GM12878 (cell line): Measurements from ENCODE around the gene P2RX1. TPM values are rescaled to one million over a fixed set of nuclear protein-coding genes. Genes with fewer than 3 reads are reported as not detected.

Experiments
- BCL11A ChIP-seq: IDR thresholded peaks from 2 replicates; pipeline ENCODE4 v1.6.1; 2011; ENCODE audit warnings: low read depth, low read length
- BMI1 ChIP-seq: fragments of 450-650 bp; IDR thresholded peaks from 2 replicates; pipeline ENCODE4 v1.6.1; 2016; ENCODE audit warnings: mild to moderate bottlenecking, moderate library complexity, borderline replicate concordance
- CBX5 ChIP-seq: sonication (generic); IDR thresholded peaks from 2 replicates; pipeline ENCODE4 v1.6.1; 2016; ENCODE audit warnings: low read depth, moderate library complexity, mild to moderate bottlenecking, inconsistent platforms
- E2F8 ChIP-seq: fragments of 450-650 bp; IDR thresholded peaks from 2 replicates; pipeline ENCODE4 v1.6.1; 2018; ENCODE audit warnings: mild to moderate bottlenecking, low read depth, moderate library complexity; ENCODE audit not compliant: partially characterized antibody
- ETV6 ChIP-seq, 2 experiments: fragments of 450-650 bp in 1 of 2; IDR thresholded peaks in 1 of 2; conservative IDR thresholded peaks in 1 of 2; 2 replicates each; pipeline ENCODE4 v1.6.1; 2014; ENCODE audit warnings: antibody characterized with exemption in 1 of 2, borderline replicate concordance in 1 of 2, low read depth in 1 of 2, mild to moderate bottlenecking in 1 of 2, moderate library complexity in 1 of 2
- IKZF2 ChIP-seq, 2 experiments: fragments of 450-650 bp; IDR thresholded peaks; 2 replicates each; pipeline ENCODE4 v1.6.1; 2017; ENCODE audit warnings: mild to moderate bottlenecking in 2 of 2, moderate library complexity in 2 of 2
- IRF3 ChIP-seq: fragments of 450-650 bp; IDR thresholded peaks from 2 replicates; pipeline ENCODE4 v1.6.1; 2014; ENCODE audit warnings: mild to moderate bottlenecking
- IRF5 ChIP-seq: fragments of 450-650 bp; IDR thresholded peaks from 2 replicates; pipeline ENCODE4 v1.6.1; 2017; ENCODE audit warnings: borderline replicate concordance
- NR2C1 ChIP-seq: fragments of 450-650 bp; IDR thresholded peaks from 2 replicates; pipeline ENCODE4 v1.6.1; 2017; ENCODE audit warnings: antibody characterized with exemption, mild to moderate bottlenecking, moderate library complexity
- NR2C2 ChIP-seq: IDR thresholded peaks from 2 replicates; pipeline ENCODE4 v1.6.1; 2011; ENCODE audit warnings: borderline replicate concordance, low read depth; ENCODE audit not compliant: control insufficient read depth, insufficient read length
- PAX5 ChIP-seq: IDR thresholded peaks from 2 replicates; pipeline ENCODE4 v1.6.1; 2011; ENCODE audit warnings: low read depth, low read length, borderline replicate concordance
- SKIL ChIP-seq: fragments of 450-650 bp; IDR thresholded peaks from 2 replicates; pipeline ENCODE4 v1.6.1; 2017; ENCODE audit warnings: mild to moderate bottlenecking, low read depth, inconsistent platforms; ENCODE audit not compliant: poor library complexity, severe bottlenecking
- SRF ChIP-seq, 2 experiments: IDR thresholded peaks; 2 replicates each; pipeline ENCODE4 v1.6.1; 2011; ENCODE audit warnings: low read depth in 2 of 2, low read length in 2 of 2, mild to moderate bottlenecking in 1 of 2, moderate library complexity in 1 of 2
- TCF3 ChIP-seq: IDR thresholded peaks from 2 replicates; pipeline ENCODE4 v1.6.1; 2012; ENCODE audit warnings: low read depth, mild to moderate bottlenecking, low read length, borderline replicate concordance; ENCODE audit not compliant: insufficient read depth
- TCF7 ChIP-seq: IDR thresholded peaks from 2 replicates; pipeline ENCODE4 v1.6.1; 2014; ENCODE audit warnings: antibody characterized with exemption, borderline replicate concordance
- ZNF687 ChIP-seq: fragments of 450-650 bp; IDR thresholded peaks from 2 replicates; pipeline ENCODE4 v1.6.1; 2017; ENCODE audit warnings: mild to moderate bottlenecking, moderate library complexity
- polyA plus RNA-seq, 11 experiments: library from polyadenylated mRNA; depleted of rRNA in 4 of 11; unstranded in 6 of 11; stranded (reverse) in 5 of 11; fragments of >200 nt; fragmentation: Nextera tagmentation in 4 of 11; fragmentation: Illumina TruSeq in 1 of 11; extraction: Ambion mirVana in 4 of 11; extraction: Trizol in 1 of 11; gene quantifications; 1 replicate in 1 of 11; 2 replicates in 10 of 11; pipeline versions ENCODE4 v1.2.1 to v1.2.3, GENCODE V29; 2011 to 2016; ENCODE audit warnings: inconsistent platforms in 2 of 11, missing spikeins in 2 of 11, low read depth in 1 of 11
- total RNA-seq, 4 experiments: library from RNA; depleted of rRNA in 3 of 4; stranded (reverse); fragments of >200 nt in 3 of 4; fragmentation: Illumina TruSeq in 1 of 4; extraction: Trizol in 1 of 4; gene quantifications; 2 replicates each; pipeline versions ENCODE4 v1.2.1 to v1.2.3, GENCODE V29; 2013 to 2021

P2RX1 gene
- total and polyA plus RNA-seq, 10 of the 15 experiments (the other 5 are each of a cell fraction or from before 2014, with no cell fraction given) = 0.12 to 6.2 (median 3.4) TPM

GRCh38 chr17:3911271-3912053, 4.8 kb downstream of the P2RX1 start (continued):
- peak; percentile 95 for TF ChIP-seq TCF3
- TF ChIP-seq SRF (IDR thresholded peaks at IDR 0.05; ENCODE audit: low read depth in 2 of 2, low read length in 2 of 2) = 0 out of 4 replicates have a peak, but pooled peaks of 1 of the 2 experiments have one; percentile 5
- TF ChIP-seq E2F8 = peak; percentile 51
- peak; percentile 26; the same call in 1 of the 2 replicates for TF ChIP-seq PAX5
- peak; percentile 91 for TF ChIP-seq ZNF687
- no peak for TF ChIP-seq TCF7
- TF ChIP-seq NR2C1 = no peak
- no peak; a peak in 1 of 4 replicates for TF ChIP-seq ETV6 (conservative IDR thresholded peaks at IDR 0.05 in 1 of 2, IDR thresholded peaks at IDR 0.05 in 1 of 2; ENCODE audit: borderline replicate concordance in 1 of 2, low read depth in 1 of 2)
- no peak for TF ChIP-seq BMI1
- TF ChIP-seq CBX5 = no peak
- no peak for TF ChIP-seq NR2C2
- TF ChIP-seq BCL11A = 0 out of 2 replicates have a peak, but pooled peaks have one; percentile 30
- TF ChIP-seq IRF3 = no peak
- no peak for TF ChIP-seq IRF5
- peak; percentile 52 for TF ChIP-seq SKIL
- peak; percentile 77 to 84 for TF ChIP-seq IKZF2 (IDR thresholded peaks at IDR 0.05)
